IMR-90 (cell line): ENCODE measurements around the gene OXCT2. TPM values are rescaled to one million over a fixed set of nuclear protein-coding genes. Genes with fewer than 3 reads are reported as not detected.

Experiments
- ATAC-seq: fragments of 200-7000 bp; cut with Tn5 transposase; 2 replicates; pipeline ENCODE4 v1.9.1; 2020; ENCODE audit warnings: low read depth, mild to moderate bottlenecking, moderate library complexity
- BruUV-seq: library from RNA; stranded (reverse); fragments of 400-500 nt; replicated peaks from 2 replicates; lab custom pipeline; 2021; lab: Mats Ljungman, UMichigan
- CTCF ChIA-PET: fragments of 300-600 bp; formaldehyde crosslinking; extraction: SDS; loops from one replicate; lab custom pipeline; 2021; ENCODE audit warnings: antibody characterized with exemption; lab: Yijun Ruan, JAX
- POLR2A ChIA-PET: fragments of 300-600 bp; sonication (Branson Sonifier 250); formaldehyde crosslinking; loops from one replicate; lab custom pipeline; 2022; ENCODE audit warnings: antibody characterized with exemption; ENCODE audit not compliant: unreplicated experiment; lab: Charles Lee
- DNase-seq: peaks from one replicate; pipeline ENCODE4 v3.0.0; 2013
- H2AFZ ChIP-seq: replicated peaks from 2 replicates; pipeline ENCODE3; 2013; ENCODE audit warnings: low read length, mild to moderate bottlenecking; ENCODE audit not compliant: poor library complexity
- H2AK5ac ChIP-seq: 2 replicates; pipeline ENCODE4 v1.6.1; 2013; ENCODE audit warnings: low read depth, low read length, inconsistent platforms
- H2AK9ac ChIP-seq: replicated peaks from 2 replicates; pipeline ENCODE3; 2013; ENCODE audit warnings: mild to moderate bottlenecking, low read depth, low read length, moderate library complexity; ENCODE audit not compliant: poor library complexity
- H2BK120ac ChIP-seq: 2 replicates; pipeline ENCODE4 v1.6.1; 2013; ENCODE audit warnings: low read depth, low read length, inconsistent platforms
- H2BK15ac ChIP-seq: 3 replicates; pipeline ENCODE4 v1.6.1; 2013; ENCODE audit warnings: low read depth, low read length, inconsistent platforms
- H2BK20ac ChIP-seq: 2 replicates; pipeline ENCODE4 v1.6.1; 2013; ENCODE audit warnings: low read depth, mild to moderate bottlenecking, inconsistent platforms, low read length, moderate library complexity
- H2BK5ac ChIP-seq: 2 replicates; pipeline ENCODE4 v1.6.1; 2013; ENCODE audit warnings: mild to moderate bottlenecking, low read depth, low read length, inconsistent platforms; ENCODE audit not compliant: poor library complexity, severe bottlenecking
- H3K14ac ChIP-seq: replicated peaks from 2 replicates; pipeline ENCODE4 v1.6.1; 2013; ENCODE audit warnings: low read depth, low read length, inconsistent platforms
- H3K18ac ChIP-seq: 2 replicates; pipeline ENCODE4 v1.6.1; 2013; ENCODE audit warnings: low read depth, low read length, control low read depth
- H3K23ac ChIP-seq: 2 replicates; pipeline ENCODE4 v1.6.1; 2013; ENCODE audit warnings: low read depth, low read length, inconsistent platforms
- H3K27ac ChIP-seq: 2 replicates; pipeline ENCODE4 v1.5.1; 2013; ENCODE audit warnings: mild to moderate bottlenecking, control low read depth, low read length; ENCODE audit not compliant: insufficient read depth
- H3K27me3 ChIP-seq: 2 replicates; pipeline ENCODE4 v1.6.1; 2013; ENCODE audit warnings: low read length; ENCODE audit not compliant: control insufficient read depth, insufficient read depth
- H3K36me3 ChIP-seq: 2 replicates; pipeline ENCODE4 v1.6.1; 2013; ENCODE audit warnings: low read length, mixed read lengths; ENCODE audit not compliant: control insufficient read depth, insufficient read depth
- H3K4ac ChIP-seq: 2 replicates; pipeline ENCODE4 v1.6.1; 2013; ENCODE audit warnings: low read depth, low read length, inconsistent platforms
- H3K4me1 ChIP-seq: 2 replicates; pipeline ENCODE4 v1.6.1; 2013; ENCODE audit warnings: low read length, mixed read lengths; ENCODE audit not compliant: control insufficient read depth, insufficient read depth
- H3K4me2 ChIP-seq: 2 replicates; pipeline ENCODE4 v1.6.1; 2013; ENCODE audit warnings: low read depth, mild to moderate bottlenecking, control low read depth, low read length, moderate library complexity
- H3K4me3 ChIP-seq: 2 replicates; pipeline ENCODE4 v1.5.1; 2013; ENCODE audit warnings: low read depth, mild to moderate bottlenecking, control low read depth, low read length, moderate library complexity; ENCODE audit not compliant: insufficient read depth
- H3K56ac ChIP-seq: 2 replicates; pipeline ENCODE4 v1.6.1; 2013; ENCODE audit warnings: low read length, inconsistent platforms; ENCODE audit not compliant: insufficient read depth; ENCODE audit errors: extremely low read depth
- H3K79me1 ChIP-seq, 2 experiments: 2 replicates each; pipeline ENCODE4 v1.6.1; 2013; ENCODE audit warnings: low read length in 2 of 2, inconsistent platforms in 1 of 2, low read depth in 1 of 2
- H3K9ac ChIP-seq: 2 replicates; pipeline ENCODE4 v1.6.1; 2013; ENCODE audit warnings: low read depth, low read length, control low read depth
- H3K9me1 ChIP-seq: 2 replicates; pipeline ENCODE4 v1.6.1; 2013; ENCODE audit warnings: low read length, inconsistent platforms; ENCODE audit not compliant: insufficient read depth
- H3K9me3 ChIP-seq: 2 replicates; pipeline ENCODE4 v1.6.1; 2013; ENCODE audit warnings: low read length; ENCODE audit not compliant: control insufficient read depth, insufficient read depth
- H4K20me1 ChIP-seq: 2 replicates; pipeline ENCODE4 v1.6.1; 2013; ENCODE audit warnings: low read length, inconsistent platforms; ENCODE audit not compliant: insufficient read depth
- H4K5ac ChIP-seq: 2 replicates; pipeline ENCODE4 v1.6.1; 2013; ENCODE audit warnings: mild to moderate bottlenecking, low read depth, low read length, control low read depth
- H4K8ac ChIP-seq, 2 experiments: 2 replicates each; pipeline ENCODE4 v1.6.1; 2013; ENCODE audit warnings: low read depth in 2 of 2, low read length in 2 of 2, control low read depth in 1 of 2, inconsistent platforms in 1 of 2
- H4K91ac ChIP-seq: 2 replicates; pipeline ENCODE4 v1.6.1; 2013; ENCODE audit warnings: low read depth, low read length, inconsistent platforms; ENCODE audit not compliant: insufficient read depth
- BHLHE40 ChIP-seq: fragments of 150-350 bp; IDR thresholded peaks from 2 replicates; pipeline ENCODE4 v1.6.1; 2016; ENCODE audit warnings: mild to moderate bottlenecking, low read depth, low read length
- CEBPB ChIP-seq: IDR thresholded peaks from 2 replicates; pipeline ENCODE4 v1.6.1; 2012; ENCODE audit warnings: low read depth, low read length, improper control_type of control experiment
- CHD1 ChIP-seq: IDR thresholded peaks from 2 replicates; pipeline ENCODE4 v1.6.1; 2012; ENCODE audit warnings: low read depth, low read length, improper control_type of control experiment
- CTCF ChIP-seq: conservative IDR thresholded peaks from 2 replicates; pipeline ENCODE4 v1.5.1; 2012; ENCODE audit warnings: mild to moderate bottlenecking, low read depth, low read length, improper control_type of control experiment
- ELK1 ChIP-seq: fragments of 150-350 bp; IDR thresholded peaks from 2 replicates; pipeline ENCODE4 v1.6.1; 2016; ENCODE audit warnings: low read depth, mild to moderate bottlenecking, low read length, moderate library complexity, borderline replicate concordance
- FOS ChIP-seq: fragments of 150-350 bp; IDR thresholded peaks from 2 replicates; pipeline ENCODE4 v1.6.1; 2016; ENCODE audit warnings: low read depth, low read length
- MAFK ChIP-seq: IDR thresholded peaks from 2 replicates; pipeline ENCODE4 v1.6.1; 2012; ENCODE audit warnings: low read depth, low read length, improper control_type of control experiment
- MAZ ChIP-seq: IDR thresholded peaks from 2 replicates; pipeline ENCODE4 v1.6.1; 2012; ENCODE audit warnings: low read depth, mild to moderate bottlenecking, low read length, improper control_type of control experiment, moderate library complexity, borderline replicate concordance
- MXI1 ChIP-seq: IDR thresholded peaks from 2 replicates; pipeline ENCODE4 v1.6.1; 2012; ENCODE audit warnings: low read depth, mild to moderate bottlenecking, low read length, moderate library complexity, borderline replicate concordance
- NFE2L2 ChIP-seq: fragments of 150-350 bp; IDR thresholded peaks from 2 replicates; pipeline ENCODE4 v1.6.1; 2016; ENCODE audit warnings: low read depth, mild to moderate bottlenecking, low read length
- RAD21 ChIP-seq: IDR thresholded peaks from 2 replicates; pipeline ENCODE4 v1.6.1; 2012; ENCODE audit warnings: low read length, improper control_type of control experiment
- RCOR1 ChIP-seq: IDR thresholded peaks from 2 replicates; pipeline ENCODE4 v1.6.1; 2012; ENCODE audit warnings: mild to moderate bottlenecking, low read length, improper control_type of control experiment; ENCODE audit not compliant: insufficient replicate concordance
- RFX5 ChIP-seq: IDR thresholded peaks from 2 replicates; pipeline ENCODE4 v1.8.0; 2012; ENCODE audit warnings: low read depth, mild to moderate bottlenecking, low read length, moderate library complexity
- SMC3 ChIP-seq: fragments of 150-350 bp; IDR thresholded peaks from 2 replicates; pipeline ENCODE4 v1.6.1; 2016; ENCODE audit warnings: low read depth, mild to moderate bottlenecking, antibody characterized with exemption, low read length, moderate library complexity
- USF2 ChIP-seq: fragments of 150-350 bp; IDR thresholded peaks from 2 replicates; pipeline ENCODE4 v1.6.1; 2017; ENCODE audit warnings: mild to moderate bottlenecking, antibody characterized with exemption, low read length, low read depth
- WGBS, 2 experiments: methylation state at CpG; one replicate each; pipeline versions ENCODE4 v1.1.5 to v1.1.7; 2013; ENCODE audit warnings: missing lambda C conversion rate in 2 of 2; ENCODE audit not compliant: insufficient read length in 1 of 2; ENCODE audit errors: extremely low coverage in 2 of 2; 5-methylcytosine and 5-hydroxymethylcytosine counted together
- dilution Hi-C: fragments of 300-500 bp; cut with HindIII; formaldehyde crosslinking; loops from one replicate; pipeline ENCODE4 v1.14.3; 2018; ENCODE audit warnings: low sequenced_read_pairs; ENCODE audit not compliant: unreplicated experiment
- in situ Hi-C: fragments of 300-500 bp; cut with MboI; formaldehyde crosslinking; loops from 3 replicates; pipeline ENCODE4 v1.14.3; 2019; ENCODE audit warnings: low sequenced_read_pairs, inconsistent platforms, mixed read lengths
- intact Hi-C: fragments of 100-400 bp; cut with micrococcal nuclease; formaldehyde crosslinking; loops from 2 replicates; pipeline ENCODE4 v1.10.0; 2022
- polyA plus RNA-seq, 3 experiments: library from polyadenylated mRNA; depleted of rRNA; stranded (reverse); fragments of >200 nt; gene quantifications; 2 replicates each; pipeline ENCODE4 v1.2.3, GENCODE V29; 2012; ENCODE audit warnings: low replicate concordance in 1 of 3
- total RNA-seq: library from RNA; depleted of rRNA; stranded (reverse); fragments of >200 nt; gene quantifications from 2 replicates; pipeline ENCODE4 v1.2.3, GENCODE V29; 2012

Gene OXCT2
- total and polyA plus RNA-seq, 2 of the 4 experiments (the other 2 are of a cell fraction) = 0.18 to 0.22 TPM

- ChIA-PET CTCF (interaction anchor here (0.6 kb wide), 1 partner anchor 59 kb away, joined by 3 read pairs; no protein-coding TSS in a partner anchor), POLR2A (no interaction called here)
- H4K5ac ChIP-seq = no peak overlapping the region
- 0% methylated on average over 1 of the region's 1 CpG; no CpG with 5 or more reads in 1 of the 2 experiments for WGBS, 2 experiments
- H3K36me3 ChIP-seq = no peaks in the 10 kb centered on the region
- no peaks in the 10 kb centered on the region for H3K9me3 ChIP-seq
- TF ChIP-seq NFE2L2 (no peak), CHD1 (no peak), RFX5 (no peak), MXI1 (no peak), SMC3 (no peak), USF2 (no peak), RAD21 (no peak), CEBPB (no peak), RCOR1 (no peak), FOS (no peak), CTCF (no peak), ELK1 (no peak), BHLHE40 (no peak), MAZ (no peak), MAFK (no peak)
- no peak overlapping the region for H3K18ac ChIP-seq
- H2AK5ac ChIP-seq = no peak overlapping the region
- no peak overlapping the region for H3K23ac ChIP-seq
- H2AK9ac ChIP-seq = no peak overlapping the region
- H3K14ac ChIP-seq = no peak overlapping the region
- no peak overlapping the region for H3K9ac ChIP-seq
- no peak overlapping the region for H4K91ac ChIP-seq
- H3K4me3 ChIP-seq = no peak overlapping the region
- no peak overlapping the region for H3K4me2 ChIP-seq
- no peak overlapping the region for H2BK20ac ChIP-seq
- H3K4me1 ChIP-seq = 0 out of 2 replicates have a peak, but pooled peaks cover 2% of the 10 kb centered on the region
- H3K56ac ChIP-seq = no peak overlapping the region
- H3K79me1 ChIP-seq = no peaks in the 10 kb centered on the region
- H4K20me1 ChIP-seq = no peaks in the 10 kb centered on the region
- DNase-seq = no peak
- H4K8ac ChIP-seq = no peak overlapping the region
- intact Hi-C loops (no loop called here), dilution Hi-C loops (no loop called here), in situ Hi-C loops (no loop called here)
- no TSS peak for BruUV-seq
- no peak overlapping the region for H3K4ac ChIP-seq
- H3K9me1 ChIP-seq = 0 out of 2 replicates have a peak, but pooled peaks cover 6% of the 10 kb centered on the region
- H3K27ac ChIP-seq = no peak overlapping the region
- no peak overlapping the region for H2BK5ac ChIP-seq
- no peak overlapping the region for H2BK15ac ChIP-seq
- ATAC-seq = no peak
- H2BK120ac ChIP-seq = no peak overlapping the region
- no peak overlapping the region for H2AFZ ChIP-seq
- H3K27me3 ChIP-seq = peaks cover 23% of the 10 kb centered on the region
Measured at GRCh38 chr1:39795651-39796050, 24.5 kb upstream of the OXCT2 start.
